Stimulated activated CD4-positive, alpha-beta T cell treated with anti-CD3 and anti-CD28 coated beads, Interleukin-12 subunit alpha, Interleukin-12 subunit beta, amount 100 ng/mL, for 4 hours (primary cell): ENCODE measurements around the gene JPH4.

Experiments
- DNase-seq: peaks from one replicate; pipeline ENCODE4 v3.0.0-alpha.2; 2020

Gene JPH4

DNA sequence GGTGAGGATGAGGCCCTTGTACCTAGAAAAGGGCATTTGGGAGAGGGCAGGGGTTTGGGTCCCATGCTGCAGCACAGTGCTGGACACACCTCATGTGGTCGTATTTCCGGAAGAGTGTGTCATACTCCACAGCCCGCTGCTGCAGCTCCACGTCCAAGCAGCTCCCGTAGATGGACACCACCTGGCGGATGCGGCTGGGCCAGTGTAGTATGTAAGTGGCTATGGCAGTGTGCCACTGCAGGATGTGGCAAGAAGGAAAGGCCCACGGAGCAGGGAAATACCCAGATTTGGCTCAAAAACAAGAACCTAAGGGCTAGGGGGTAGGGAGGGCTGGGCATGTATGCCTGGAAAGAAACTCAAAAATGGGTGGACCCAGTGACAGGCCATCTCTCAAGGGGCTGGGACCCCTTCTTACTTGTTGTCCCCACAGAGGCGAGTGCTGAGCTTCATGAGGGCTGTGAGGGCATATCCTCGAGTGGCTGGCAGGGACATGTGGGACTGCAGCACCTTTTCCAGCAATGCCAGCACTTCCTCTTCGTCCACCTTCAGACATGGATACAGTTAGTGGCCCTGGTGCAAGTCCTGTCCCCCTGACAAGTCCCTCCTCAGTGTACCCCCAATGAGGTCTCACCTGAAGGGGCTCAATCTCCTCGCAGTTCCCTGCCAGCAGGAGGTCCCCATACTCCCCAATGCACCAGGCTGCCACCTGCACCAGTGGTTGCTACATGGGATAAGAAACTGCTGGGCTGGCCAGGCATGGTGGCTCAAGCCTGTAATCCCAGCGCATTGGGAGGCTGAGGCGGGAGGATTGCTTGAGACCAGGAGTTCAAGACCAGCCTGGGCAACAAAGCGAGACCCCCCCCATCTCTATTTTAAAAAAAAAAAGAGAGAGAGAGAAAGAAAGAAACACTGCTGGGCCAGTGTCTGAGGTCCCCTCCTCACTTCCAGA is 16.4 kb downstream of the JPH4 start:
- no peak for DNase-seq

- no peak for DNase-seq
These were observed 17.3 kb downstream of the JPH4 start for GRCh38 chr14:23561259-23561658.

- DNase-seq, result no peak
These were observed 18.6 kb downstream of the JPH4 start for GRCh38 chr14:23559926-23560520.

DNA sequence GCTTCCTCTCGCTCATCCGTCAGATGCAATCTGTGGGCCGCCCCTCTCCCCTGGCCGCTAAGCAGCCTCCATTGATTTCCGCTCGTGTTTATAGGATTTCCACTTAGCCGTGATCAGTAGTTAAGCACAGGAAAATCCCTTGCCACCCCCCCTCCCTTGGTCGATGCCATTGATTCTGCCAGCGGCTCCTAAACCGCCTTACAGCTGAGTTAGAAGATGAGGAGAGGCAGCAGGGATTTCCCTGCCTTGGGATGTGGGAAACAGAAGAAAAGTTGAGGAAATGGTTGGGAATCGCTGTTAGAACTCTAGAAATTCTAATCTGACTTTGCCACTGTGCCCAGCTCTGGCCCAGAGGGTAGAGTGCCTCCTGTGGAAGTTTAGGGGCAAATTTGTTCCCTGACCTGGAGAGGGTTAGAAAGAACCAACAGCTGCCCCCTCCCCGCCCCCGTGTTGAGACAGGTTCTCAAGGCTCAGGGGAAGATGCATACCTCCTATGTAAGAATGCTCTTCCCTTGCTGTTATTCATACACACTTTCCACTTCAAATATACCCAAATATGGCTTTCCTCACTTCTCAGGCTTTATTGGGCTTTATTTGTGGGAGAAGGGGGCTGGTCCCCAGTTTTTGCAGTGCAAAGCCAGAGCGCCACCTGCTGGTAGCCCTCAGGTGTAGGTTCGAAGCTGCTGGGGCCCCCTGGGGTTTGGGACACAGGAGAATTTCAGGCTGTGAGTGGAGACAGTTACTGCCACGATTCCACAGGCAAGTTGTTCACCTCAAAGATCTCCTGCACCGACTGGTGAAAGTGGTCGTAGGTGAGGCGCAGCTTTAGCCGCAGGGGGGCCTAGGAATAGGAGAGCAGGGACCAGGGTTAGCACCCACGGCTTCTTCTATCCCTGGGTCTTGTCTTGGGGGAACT is 19.3 kb downstream of the JPH4 start:
- peak; percentile 61 for DNase-seq

GRCh38 chr14:23558346-23559009 is 20.1 kb downstream of the JPH4 start:
- DNase-seq, result no peak

GRCh38 chr14:23557946-23558345 is 20.6 kb downstream of the JPH4 start:
- no peak for DNase-seq

GRCh38 chr14:23557521-23557920 is 21.1 kb downstream of the JPH4 start:
- no peak for DNase-seq

DNA sequence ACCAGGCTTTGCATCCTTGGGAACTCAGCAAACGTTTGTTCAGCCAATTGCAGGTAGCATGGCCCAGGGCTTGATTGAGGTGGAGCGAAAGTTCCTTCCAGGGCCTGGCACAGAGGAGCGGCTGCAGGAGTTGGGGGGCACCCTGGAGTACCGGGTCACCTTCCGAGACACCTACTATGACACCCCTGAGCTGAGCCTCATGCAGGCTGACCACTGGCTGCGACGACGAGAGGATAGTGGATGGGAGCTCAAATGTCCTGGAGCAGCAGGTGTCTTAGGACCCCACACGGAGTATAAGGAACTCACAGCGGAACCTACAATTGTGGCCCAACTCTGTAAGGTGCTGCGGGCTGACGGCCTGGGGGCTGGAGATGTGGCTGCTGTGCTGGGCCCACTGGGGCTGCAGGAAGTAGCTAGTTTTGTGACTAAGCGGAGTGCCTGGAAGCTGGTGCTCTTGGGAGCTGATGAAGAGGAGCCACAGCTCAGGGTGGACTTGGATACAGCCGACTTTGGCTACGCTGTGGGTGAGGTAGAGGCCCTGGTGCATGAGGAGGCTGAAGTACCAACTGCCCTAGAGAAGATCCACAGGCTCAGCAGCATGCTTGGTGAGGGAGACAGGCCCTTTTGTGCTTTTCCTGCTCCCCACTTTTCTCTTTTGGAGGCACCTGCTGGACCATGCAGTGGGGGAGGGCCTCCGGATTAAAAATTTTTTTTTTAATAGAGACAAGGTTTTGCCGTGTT is 21.7 kb downstream of the JPH4 start:
- DNase-seq, result no peak

DNA sequence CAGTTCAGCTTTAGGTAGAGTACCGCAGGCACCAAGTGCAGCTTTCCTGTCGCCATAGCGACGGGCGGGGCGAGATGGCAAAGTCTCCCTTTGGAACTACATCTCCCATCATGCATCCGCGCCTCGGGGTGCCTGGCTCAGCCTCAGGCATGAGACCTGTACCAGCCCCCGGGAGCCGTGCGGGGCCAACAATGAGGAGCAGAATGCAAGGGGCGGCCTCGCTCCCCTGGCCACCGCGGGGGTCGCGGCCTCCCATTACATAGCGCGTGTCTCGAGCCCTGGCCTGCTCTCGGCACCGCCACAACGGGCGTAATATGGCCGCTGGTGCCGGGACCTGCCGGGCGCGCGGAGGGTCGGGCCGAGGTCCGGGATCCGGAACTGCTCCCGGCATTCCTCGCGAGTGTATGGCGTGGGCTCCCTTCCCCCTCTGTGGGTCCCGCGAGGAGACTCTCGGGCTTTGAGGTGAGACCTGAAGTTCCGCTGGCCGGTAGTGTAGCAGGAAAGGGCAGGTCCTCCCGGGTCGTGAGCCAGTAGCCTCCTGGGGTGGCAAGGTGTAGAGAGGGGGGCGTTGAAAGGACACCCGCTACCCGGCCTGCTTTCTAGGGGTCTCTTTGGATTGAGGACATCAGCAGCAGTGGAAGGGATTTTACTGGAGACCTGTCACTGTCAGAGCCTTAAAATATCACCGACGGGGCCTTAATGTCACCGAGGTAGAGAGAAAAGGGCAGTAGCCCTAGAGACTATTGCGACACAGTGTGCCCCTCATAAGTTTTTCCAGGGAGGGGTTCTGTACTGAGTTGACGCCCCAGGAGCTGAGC is 22.5 kb downstream of the JPH4 start, which contains the start of gene THTPA:
Gene THTPA (plus strand): TSS at position 390 of the 818 bp plus-strand sequence. CDS start 487 bp downstream, outside the sequence.
- peak; percentile 89 for DNase-seq

- DNase-seq, result no peak
These were observed 23.1 kb downstream of the JPH4 start for GRCh38 chr14:23555533-23555881.

DNA sequence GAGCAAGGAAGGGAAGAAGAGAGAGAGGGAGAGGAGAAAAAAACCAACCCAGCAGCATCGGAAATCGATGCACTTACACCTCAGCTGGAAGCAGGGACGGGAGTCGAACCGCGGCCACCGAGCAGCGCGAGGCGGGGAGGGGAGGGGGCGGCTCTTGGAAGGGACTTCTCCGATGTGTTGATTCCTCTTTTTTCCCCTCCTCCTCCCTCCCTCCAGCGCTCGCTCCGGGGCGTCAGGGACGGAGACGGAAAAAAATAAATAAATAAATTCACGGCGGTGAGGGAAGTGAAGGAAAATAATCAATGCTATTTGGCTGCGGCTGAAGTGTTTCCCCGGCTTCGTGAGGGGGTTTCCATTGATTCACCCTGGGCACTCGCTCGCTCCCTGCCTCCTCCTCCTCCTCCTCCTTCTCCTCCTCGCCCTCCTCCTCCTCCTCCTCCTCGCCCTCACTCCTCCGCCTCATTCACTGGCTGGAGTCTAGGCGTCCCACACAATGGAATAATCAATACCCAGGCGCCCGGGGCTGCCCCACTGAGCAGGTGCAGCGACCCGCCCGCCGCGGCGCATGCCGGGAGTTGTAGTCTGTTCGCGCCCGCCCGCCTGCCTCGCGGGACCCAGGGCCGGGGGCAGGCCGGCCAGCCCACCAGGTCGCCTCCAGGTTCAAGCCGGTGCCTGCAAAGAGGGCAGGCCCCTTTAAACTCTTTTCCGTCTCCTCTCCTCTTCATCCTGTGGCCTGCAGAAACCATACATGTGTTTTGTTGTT is 27.1 kb downstream of the JPH4 start, which contains the start of gene ZFHX2:
Gene ZFHX2 (minus strand): TSS at position 500 of the 763 bp plus-strand sequence. CDS start 16,440 bp downstream, outside the sequence.
- peak; percentile 84 for DNase-seq

GRCh38 chr14:23550812-23551265 is 27.8 kb downstream of the JPH4 start:
- DNase-seq, result no peak

DNA sequence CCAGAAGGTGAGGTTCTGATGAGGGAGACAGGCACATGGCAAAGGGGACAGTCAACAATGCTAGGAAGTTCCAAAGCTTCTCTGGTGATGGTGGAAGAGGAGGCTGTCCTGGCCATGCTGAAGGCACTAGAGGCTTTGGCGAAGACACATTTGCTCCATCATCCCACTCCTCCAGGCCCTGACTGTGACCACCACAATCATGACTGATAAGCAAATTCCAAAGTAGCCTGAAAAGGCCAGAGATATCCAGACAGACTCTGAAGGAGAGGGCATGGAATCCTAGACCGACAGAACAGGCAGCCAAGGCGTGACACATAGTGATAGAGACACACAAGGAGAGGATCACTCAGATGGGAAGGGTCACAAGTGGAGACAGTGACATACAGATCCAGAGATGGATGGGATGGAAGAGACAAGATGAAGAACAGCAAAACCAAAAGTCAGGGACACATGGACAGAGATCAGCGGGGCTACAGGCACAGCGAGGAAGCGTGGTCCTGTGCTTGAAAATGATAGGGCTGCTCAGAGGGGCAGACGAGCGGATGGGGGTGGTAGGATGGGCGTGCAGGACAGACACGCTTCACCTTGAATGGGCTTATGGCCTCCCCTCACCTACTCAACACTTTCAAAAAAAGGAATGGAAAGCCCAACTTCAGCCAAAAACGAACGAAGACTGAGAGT is 28.3 kb downstream of the JPH4 start:
- no peak for DNase-seq

GRCh38 chr14:23548351-23549318 is 30.0 kb downstream of the JPH4 start:
- DNase-seq, result no peak

DNA sequence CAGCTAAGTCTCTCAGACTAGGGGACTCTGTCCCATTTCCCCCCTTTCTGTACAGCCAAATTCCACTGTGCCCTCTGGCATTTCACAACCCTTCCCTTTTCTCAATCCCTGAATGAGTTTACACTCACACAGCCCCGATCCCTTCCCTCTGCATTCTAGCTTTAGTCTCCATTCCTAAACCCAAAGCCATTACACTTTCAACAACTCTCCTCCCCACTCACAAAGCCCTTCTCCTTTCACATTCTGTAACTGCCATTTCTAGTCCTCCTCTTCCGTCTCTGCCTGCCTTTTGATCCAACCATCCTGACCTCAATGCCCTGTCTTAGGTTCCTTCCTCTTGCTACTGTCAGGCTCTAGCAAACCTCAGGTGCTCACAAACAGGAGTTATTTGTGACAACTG is 30.7 kb downstream of the JPH4 start:
- no peak for DNase-seq

DNA sequence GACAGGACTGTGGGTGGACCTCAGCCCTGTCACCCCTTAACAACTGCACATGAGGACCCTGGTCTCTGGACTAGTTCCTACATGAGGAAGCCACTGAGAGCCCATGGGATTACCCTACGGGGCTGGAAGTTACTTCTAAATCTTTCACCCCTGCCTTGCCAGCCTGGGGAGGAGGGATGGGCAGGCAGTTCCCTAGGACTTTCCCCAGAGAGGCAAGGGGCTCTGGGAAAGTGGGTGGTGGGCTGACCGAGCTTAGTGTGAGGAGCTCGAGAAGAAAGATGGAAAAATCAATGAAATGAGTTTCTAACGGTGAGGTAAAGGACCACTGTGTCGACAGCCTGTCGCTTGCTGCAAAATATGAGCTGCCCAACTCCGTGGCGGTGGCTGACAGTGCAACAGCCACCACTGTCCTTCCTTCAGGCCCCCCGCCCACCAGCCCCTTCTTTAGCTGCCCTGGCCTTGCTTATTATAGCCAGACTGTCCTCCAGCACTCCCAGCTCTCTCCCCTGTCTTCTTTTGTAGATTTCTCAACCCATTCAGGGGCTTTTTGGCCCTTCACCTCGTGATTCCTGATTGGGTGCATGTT is 32.0 kb downstream of the JPH4 start:
- no peak for DNase-seq

DNA sequence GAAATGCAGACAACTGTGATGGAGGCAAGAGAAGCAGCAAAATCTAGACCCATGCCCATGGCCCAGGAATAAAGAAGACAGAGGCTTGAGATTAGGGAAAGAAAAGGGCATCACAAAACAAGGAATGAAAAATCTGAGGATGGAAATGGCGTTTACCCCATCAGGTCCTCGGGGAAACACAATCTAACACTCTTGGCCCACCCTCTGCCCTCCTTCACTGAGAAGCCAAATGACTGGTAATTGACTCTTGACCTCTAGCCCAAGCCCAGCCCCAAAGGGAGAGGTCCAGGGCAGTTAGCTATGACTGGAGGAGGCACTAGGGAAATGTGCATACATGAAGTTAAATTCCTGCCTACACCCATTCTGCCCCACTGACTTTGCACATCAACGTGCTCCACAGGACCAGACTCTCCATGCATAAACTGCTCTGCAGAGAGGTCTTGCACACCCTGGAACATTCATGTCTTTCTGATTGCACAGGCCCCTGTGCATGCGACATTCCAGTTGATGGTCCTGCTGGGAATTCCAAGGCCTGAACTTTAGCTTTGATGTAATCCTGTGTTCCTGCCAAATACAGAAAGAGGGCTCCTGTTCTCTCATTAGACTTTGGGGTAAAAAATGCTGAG is 32.7 kb downstream of the JPH4 start:
- no peak for DNase-seq
